GM18861 (cell line): ENCODE data around the gene RAD18.

ENCODE experiments used
- ATAC-seq: cut with Tn5 transposase; IDR thresholded peaks from one replicate; pipeline ENCODE4 v1.9.1; 2021; ENCODE audit not compliant: unreplicated experiment

Gene RAD18

GRCh38 chr3:8838765-8839423, 124.4 kb downstream of the RAD18 start:
- no peak for ATAC-seq

GRCh38 chr3:8838234-8838633, 125.0 kb downstream of the RAD18 start:
- no peak for ATAC-seq

DNA sequence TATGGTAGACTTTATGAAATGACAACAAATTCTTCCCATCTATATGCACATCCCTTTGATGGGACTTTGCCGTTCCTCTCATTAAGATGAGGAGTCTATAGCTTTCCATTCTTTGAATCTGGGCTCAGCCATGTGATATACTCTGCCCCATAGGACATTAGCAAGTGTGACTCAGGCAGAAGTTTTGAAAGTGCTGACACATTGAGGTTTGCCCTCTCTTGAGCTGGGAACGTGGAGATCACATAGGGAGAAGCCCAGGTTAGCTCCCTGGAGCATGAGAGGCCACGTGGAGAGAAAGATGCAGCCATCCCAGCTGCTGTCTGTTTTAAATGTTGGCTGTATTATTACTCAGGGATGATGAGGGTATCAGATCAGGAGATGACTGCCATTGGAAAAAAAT, 126.1 kb downstream of the RAD18 start:
- ATAC-seq, result no peak

DNA sequence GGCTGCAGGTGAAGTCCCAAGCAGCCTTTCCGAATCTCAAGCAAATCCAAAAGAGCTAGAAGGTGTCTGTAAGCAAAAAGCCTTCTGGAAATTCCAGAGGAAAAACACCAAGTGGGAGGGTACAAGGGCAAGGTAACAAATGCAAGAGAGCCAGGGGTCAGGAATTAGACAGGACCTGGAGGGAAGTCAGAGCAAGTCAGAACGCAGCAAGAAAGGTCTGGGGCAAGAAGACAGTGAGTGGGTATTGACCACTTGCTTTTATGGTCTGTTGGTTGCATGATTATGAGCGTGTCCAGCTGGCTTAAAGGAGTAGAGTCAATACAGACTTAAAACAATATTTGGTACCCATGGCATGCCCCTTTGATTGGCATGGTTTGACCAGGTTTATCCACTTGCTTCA, 127.2 kb downstream of the RAD18 start:
- ATAC-seq, result no peak

- no peak for ATAC-seq
These were observed 127.9 kb downstream of the RAD18 start for GRCh38 chr3:8835385-8835784.

DNA sequence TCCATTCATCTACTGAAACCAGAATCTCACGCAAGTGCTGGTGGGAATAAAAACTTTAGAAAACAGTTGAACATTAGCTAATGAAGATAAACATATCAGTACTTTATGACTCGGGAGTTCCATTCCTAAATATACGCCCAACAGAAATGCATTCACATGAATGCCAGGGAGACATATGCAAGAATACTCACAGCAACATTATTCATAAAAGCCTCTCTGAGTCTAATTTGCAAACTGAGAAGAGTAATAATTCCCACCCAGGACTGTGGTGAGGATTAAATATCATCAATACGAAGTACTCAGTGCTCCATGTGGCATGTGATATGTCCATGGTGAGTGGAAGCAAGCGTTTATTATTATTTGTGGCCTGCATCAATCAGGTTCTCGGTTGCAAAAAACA, 128.3 kb downstream of the RAD18 start:
- ATAC-seq, result no peak

DNA sequence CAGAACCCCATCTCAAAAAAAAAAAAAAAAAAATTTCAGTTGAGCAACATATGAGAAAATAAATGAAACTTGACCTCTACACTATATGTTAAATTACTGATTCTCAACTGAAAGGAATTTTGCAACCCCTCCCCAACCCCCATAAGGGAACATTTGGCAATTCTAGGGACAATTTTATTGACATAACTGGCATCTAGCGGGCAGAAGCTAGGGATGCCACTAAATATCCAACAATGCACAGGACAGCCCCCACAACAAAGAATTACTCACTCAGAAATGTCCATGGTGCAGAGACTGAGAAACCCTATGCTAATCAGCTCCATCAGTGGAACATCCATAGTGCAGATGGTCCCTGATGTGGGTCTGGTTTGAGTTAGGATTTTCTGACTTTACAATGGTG, 135.6 kb downstream of the RAD18 start:
- no peak for ATAC-seq
